Vagina (tissue), 2 donors: ENCODE measurements around the gene LTF.

Experiments
- CTCF ChIP-seq, 3 experiments: fragments of 450-650 bp in 2 of 3; fragments of 200-600 bp in 1 of 3; sonication (generic) in 1 of 3; IDR thresholded peaks; one replicate each; pipeline ENCODE4 v1.5.1; 2017 to 2019; ENCODE audit warnings: antibody characterized with exemption in 3 of 3, mild to moderate bottlenecking in 2 of 3, moderate library complexity in 2 of 3
- POLR2A ChIP-seq, 2 donors: fragments of 450-650 bp; IDR thresholded peaks; one replicate each; pipeline ENCODE4 v1.6.1; 2017; ENCODE audit warnings: antibody characterized with exemption in 2 of 2, mild to moderate bottlenecking in 2 of 2, moderate library complexity in 2 of 2

- TF ChIP-seq CTCF (IDR thresholded peaks at IDR 0.05) (no peak), POLR2A (IDR thresholded peaks at IDR 0.05) (no peak)
These were observed 13.6 kb upstream of the LTF start for GRCh38 chr3:46478341-46478740.
